ENCODE data around the gene ADAMTSL2. TPM values are rescaled to one million over a fixed set of nuclear protein-coding genes. Genes with fewer than 3 reads are reported as not detected.

The ADAMTSL2 gene
- total and polyA plus RNA-seq, 2 donors (not counting 1 experiment from before 2014, with no cell fraction given) = under 0.01 to 0.09 TPM

DNA sequence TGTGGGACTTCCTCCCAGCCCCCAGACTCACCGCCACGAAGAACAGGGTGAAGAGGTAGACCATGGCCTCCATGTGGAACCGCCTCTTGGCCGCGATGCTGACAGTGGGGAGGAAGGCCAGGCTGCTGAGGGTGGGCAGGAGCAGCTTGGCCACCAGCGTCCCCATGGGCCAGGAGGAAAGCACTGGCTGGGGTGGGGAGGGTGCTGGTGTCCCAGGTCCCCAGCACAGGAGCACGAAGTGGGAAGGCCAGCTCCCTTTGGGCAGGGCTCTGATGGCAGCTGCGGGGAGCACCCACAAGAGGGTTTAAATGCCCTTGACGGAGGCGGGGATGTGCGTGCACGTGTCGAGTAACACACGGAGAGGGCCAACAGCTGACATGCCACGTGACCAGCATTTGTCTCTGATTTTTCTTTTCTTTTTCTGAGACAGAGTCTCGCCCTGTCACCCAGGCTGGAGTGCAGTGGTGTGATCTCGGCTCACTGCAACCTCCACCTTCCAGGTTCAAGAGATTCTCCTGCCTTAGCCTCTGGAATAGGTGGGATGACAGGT, 9.8 kb upstream of the ADAMTSL2 start, which contains the start of gene MYMK:
Gene MYMK, minus strand, starts transcription at position 281 of the 550 bp plus-strand sequence. Its CDS starts 115 bp downstream, at position 166.
- H3K79me2 ChIP-seq (ENCODE audit: control insufficient read depth, insufficient read depth, low read length) = no peaks in the 10 kb centered on the region
- no peak within 1 kb of the TSS for H2AFZ ChIP-seq (ENCODE audit: low read length)
- H3K27ac ChIP-seq (ENCODE audit: insufficient read depth, low read length) = no peak within 1 kb of the TSS
- no peak within 1 kb of the TSS for H3K4me2 ChIP-seq (ENCODE audit: extremely low read depth, insufficient read depth, low read length)
- H3K4me1 ChIP-seq (ENCODE audit: control insufficient read depth, extremely low read depth, insufficient read depth, low read length) = no peaks in the 10 kb centered on the region
- no peaks in the 10 kb centered on the region for H3K36me3 ChIP-seq (ENCODE audit: control insufficient read depth, insufficient read depth, low read length)
- H4K20me1 ChIP-seq (ENCODE audit: control insufficient read depth, extremely low read depth, insufficient read depth, low read length) = no peaks in the 10 kb centered on the region
- H3K27me3 ChIP-seq (ENCODE audit: control insufficient read depth, insufficient read depth, low read length) = peaks cover 42% of the 10 kb centered on the region
- no peaks in the 10 kb centered on the region for H3K9me3 ChIP-seq (ENCODE audit: control insufficient read depth, insufficient read depth, low read depth, low read length)
- no peak within 1 kb of the TSS for H3K4me3 ChIP-seq (replicated peaks in 1 of 4; ENCODE audit: control extremely low read depth in 1 of 4, insufficient read depth in 1 of 4, low read depth in 3 of 4, low read length in 4 of 4)
- no peak for TF ChIP-seq EZH2 (IDR thresholded peaks at IDR 0.05; ENCODE audit: low read length, missing control alignments)
- TF ChIP-seq, protein P1, sequence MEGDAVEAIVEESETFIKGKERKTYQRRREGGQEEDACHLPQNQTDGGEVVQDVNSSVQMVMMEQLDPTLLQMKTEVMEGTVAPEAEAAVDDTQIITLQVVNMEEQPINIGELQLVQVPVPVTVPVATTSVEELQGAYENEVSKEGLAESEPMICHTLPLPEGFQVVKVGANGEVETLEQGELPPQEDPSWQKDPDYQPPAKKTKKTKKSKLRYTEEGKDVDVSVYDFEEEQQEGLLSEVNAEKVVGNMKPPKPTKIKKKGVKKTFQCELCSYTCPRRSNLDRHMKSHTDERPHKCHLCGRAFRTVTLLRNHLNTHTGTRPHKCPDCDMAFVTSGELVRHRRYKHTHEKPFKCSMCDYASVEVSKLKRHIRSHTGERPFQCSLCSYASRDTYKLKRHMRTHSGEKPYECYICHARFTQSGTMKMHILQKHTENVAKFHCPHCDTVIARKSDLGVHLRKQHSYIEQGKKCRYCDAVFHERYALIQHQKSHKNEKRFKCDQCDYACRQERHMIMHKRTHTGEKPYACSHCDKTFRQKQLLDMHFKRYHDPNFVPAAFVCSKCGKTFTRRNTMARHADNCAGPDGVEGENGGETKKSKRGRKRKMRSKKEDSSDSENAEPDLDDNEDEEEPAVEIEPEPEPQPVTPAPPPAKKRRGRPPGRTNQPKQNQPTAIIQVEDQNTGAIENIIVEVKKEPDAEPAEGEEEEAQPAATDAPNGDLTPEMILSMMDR (conservative IDR thresholded peaks at IDR 0.05 in 1 of 2, IDR thresholded peaks at IDR 0.05 in 1 of 2; ENCODE audit: low read depth in 1 of 2, low read length in 2 of 2) = no peak
- H3K9ac ChIP-seq (ENCODE audit: insufficient read depth, low read length) = no peak within 1 kb of the TSS
- DNase-seq (ENCODE audit: low read depth in 2 of 2) = no peak

DNA sequence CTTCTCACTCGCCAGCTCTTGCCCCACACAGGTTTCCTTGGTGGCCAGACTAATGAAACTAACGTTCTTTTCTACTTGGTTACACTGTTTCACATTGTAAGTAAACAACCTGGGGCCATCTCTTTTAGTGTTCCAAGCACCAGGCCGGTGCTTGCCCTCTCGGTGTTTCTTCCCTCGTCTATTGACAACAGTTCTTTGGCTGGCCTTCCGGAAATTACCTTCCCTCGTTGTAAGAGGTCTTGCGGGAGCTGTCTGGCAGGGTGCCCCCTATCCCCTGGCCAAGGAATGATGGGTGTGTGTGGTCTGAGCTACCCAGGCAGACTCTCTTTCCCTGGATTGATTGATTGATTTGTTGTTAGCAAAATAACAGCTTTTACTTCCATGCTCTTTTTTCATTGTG, 8.8 kb upstream of the ADAMTSL2 start:
- Histone ChIP-seq H3K9me3 (ENCODE audit: control insufficient read depth, insufficient read depth, low read depth, low read length) (no peaks in the 10 kb centered on the region), H3K4me1 (ENCODE audit: control insufficient read depth, extremely low read depth, insufficient read depth, low read length) (no peaks in the 10 kb centered on the region), H3K4me2 (ENCODE audit: extremely low read depth, insufficient read depth, low read length) (no peak overlapping the region), H2AFZ (ENCODE audit: low read length) (no peak overlapping the region), H3K4me3 (replicated peaks in 1 of 4; ENCODE audit: control extremely low read depth in 1 of 4, insufficient read depth in 1 of 4, low read depth in 3 of 4, low read length in 4 of 4) (no peak overlapping the region), H3K27ac (ENCODE audit: insufficient read depth, low read length) (no peak overlapping the region), H3K27me3 (ENCODE audit: control insufficient read depth, insufficient read depth, low read length) (peaks cover 45% of the 10 kb centered on the region), H3K9ac (ENCODE audit: insufficient read depth, low read length) (no peak overlapping the region), H3K36me3 (ENCODE audit: control insufficient read depth, insufficient read depth, low read length) (no peaks in the 10 kb centered on the region), H4K20me1 (ENCODE audit: control insufficient read depth, extremely low read depth, insufficient read depth, low read length) (no peaks in the 10 kb centered on the region), H3K79me2 (ENCODE audit: control insufficient read depth, insufficient read depth, low read length) (no peaks in the 10 kb centered on the region)
- TF ChIP-seq EZH2 (IDR thresholded peaks at IDR 0.05; ENCODE audit: low read length, missing control alignments) = no peak
- TF ChIP-seq, protein P1 (conservative IDR thresholded peaks at IDR 0.05 in 1 of 2, IDR thresholded peaks at IDR 0.05 in 1 of 2; ENCODE audit: low read depth in 1 of 2, low read length in 2 of 2) = no peak
- DNase-seq (ENCODE audit: low read depth in 2 of 2) = no peak

DNA sequence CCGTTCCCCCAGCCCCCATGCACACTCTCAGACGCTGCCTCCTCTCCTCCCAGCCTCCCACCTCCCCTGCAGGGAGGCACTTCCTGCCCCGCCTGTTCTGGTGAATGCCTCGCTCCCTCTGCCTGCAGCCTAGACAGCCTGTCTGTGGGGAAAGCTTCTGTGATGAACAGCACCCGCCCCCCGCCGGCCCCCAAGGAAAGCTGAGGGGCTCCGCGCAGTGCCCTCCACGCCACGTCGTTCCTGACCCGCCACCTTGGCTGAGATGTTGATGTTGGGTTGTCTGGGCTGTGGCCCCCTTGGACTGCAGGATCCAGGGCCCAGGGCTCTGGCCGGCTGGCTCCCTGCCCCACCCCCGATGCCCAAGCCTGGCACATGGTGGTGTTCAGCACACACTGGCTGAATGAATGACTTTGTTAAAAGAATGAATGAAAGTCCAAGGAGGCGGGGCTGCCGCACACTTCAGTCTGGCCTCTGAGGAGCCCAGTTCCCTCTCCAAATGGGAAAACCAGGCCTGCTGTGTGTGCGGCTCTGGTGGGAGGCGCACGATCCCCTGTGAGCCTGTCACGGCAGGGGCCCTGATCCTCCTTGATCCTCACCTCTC, 7.7 kb upstream of the ADAMTSL2 start:
- H3K79me2 ChIP-seq (ENCODE audit: control insufficient read depth, insufficient read depth, low read length) = no peaks in the 10 kb centered on the region
- H3K4me1 ChIP-seq (ENCODE audit: control insufficient read depth, extremely low read depth, insufficient read depth, low read length) = no peaks in the 10 kb centered on the region
- H2AFZ ChIP-seq (ENCODE audit: low read length) = no peak overlapping the region
- H3K36me3 ChIP-seq (ENCODE audit: control insufficient read depth, insufficient read depth, low read length) = no peaks in the 10 kb centered on the region
- H3K27me3 ChIP-seq (ENCODE audit: control insufficient read depth, insufficient read depth, low read length) = peaks cover 49% of the 10 kb centered on the region
- no peak overlapping the region for H3K27ac ChIP-seq (ENCODE audit: insufficient read depth, low read length)
- H3K4me3 ChIP-seq (replicated peaks in 1 of 4; ENCODE audit: control extremely low read depth in 1 of 4, insufficient read depth in 1 of 4, low read depth in 3 of 4, low read length in 4 of 4) = no peak overlapping the region
- no peaks in the 10 kb centered on the region for H3K9me3 ChIP-seq (ENCODE audit: control insufficient read depth, insufficient read depth, low read depth, low read length)
- H4K20me1 ChIP-seq (ENCODE audit: control insufficient read depth, extremely low read depth, insufficient read depth, low read length) = no peaks in the 10 kb centered on the region
- TF ChIP-seq, protein P1 (conservative IDR thresholded peaks at IDR 0.05 in 1 of 2, IDR thresholded peaks at IDR 0.05 in 1 of 2; ENCODE audit: low read depth in 1 of 2, low read length in 2 of 2) = no peak
- peak; percentile 29 for TF ChIP-seq EZH2 (IDR thresholded peaks at IDR 0.05; ENCODE audit: low read length, missing control alignments)
- H3K9ac ChIP-seq (ENCODE audit: insufficient read depth, low read length) = no peak overlapping the region
- no peak overlapping the region for H3K4me2 ChIP-seq (ENCODE audit: extremely low read depth, insufficient read depth, low read length)
- DNase-seq (ENCODE audit: low read depth in 2 of 2) = no peak
